ENCODE results near the gene CDRT4.

DNA sequence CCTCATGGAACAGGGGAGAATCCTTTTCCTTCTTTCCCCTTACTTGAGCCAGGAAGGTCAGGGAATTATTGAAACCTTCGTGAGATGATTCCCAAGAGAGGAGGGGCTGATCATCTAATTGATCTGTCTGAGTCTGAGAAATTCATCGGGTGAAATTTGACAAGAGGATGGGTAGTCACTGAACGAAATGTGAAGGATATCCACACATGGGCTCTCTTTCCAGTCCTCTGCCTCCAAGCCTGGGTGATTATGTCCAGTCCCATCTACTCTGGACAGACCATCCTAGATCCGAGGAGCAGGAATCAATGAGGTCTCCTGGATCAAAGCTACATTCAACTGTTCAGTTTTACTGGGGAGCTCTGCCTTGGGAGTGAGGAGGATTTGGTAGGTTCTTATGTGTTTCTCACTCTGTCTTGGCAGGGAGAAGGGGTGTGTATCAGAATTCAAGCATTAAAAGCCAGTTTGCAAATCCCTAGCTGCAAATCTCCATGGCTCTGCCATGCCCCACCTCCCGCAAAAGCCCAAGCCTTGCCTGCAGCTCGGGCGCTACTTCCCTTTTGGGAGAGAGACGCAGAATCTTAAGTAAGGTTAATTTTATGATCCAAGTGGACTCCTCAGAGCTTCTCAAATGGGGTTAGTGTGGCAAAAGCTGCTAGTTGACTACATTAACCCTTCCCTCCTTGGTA lies 78.9 kb downstream of the CDRT4 start:
- TF ChIP-seq, protein P1, sequence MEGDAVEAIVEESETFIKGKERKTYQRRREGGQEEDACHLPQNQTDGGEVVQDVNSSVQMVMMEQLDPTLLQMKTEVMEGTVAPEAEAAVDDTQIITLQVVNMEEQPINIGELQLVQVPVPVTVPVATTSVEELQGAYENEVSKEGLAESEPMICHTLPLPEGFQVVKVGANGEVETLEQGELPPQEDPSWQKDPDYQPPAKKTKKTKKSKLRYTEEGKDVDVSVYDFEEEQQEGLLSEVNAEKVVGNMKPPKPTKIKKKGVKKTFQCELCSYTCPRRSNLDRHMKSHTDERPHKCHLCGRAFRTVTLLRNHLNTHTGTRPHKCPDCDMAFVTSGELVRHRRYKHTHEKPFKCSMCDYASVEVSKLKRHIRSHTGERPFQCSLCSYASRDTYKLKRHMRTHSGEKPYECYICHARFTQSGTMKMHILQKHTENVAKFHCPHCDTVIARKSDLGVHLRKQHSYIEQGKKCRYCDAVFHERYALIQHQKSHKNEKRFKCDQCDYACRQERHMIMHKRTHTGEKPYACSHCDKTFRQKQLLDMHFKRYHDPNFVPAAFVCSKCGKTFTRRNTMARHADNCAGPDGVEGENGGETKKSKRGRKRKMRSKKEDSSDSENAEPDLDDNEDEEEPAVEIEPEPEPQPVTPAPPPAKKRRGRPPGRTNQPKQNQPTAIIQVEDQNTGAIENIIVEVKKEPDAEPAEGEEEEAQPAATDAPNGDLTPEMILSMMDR (IDR thresholded peaks at IDR 0.05) = no peak
- no peak for TF ChIP-seq EP300 (IDR thresholded peaks at IDR 0.05)
- no peak for TF ChIP-seq POLR2AphosphoS5 (IDR thresholded peaks at IDR 0.05)
- TF ChIP-seq POLR2A (IDR thresholded peaks at IDR 0.05) = no peak
